Measurements from ENCODE around the gene SLC35F6.

SLC35F6 gene

DNA sequence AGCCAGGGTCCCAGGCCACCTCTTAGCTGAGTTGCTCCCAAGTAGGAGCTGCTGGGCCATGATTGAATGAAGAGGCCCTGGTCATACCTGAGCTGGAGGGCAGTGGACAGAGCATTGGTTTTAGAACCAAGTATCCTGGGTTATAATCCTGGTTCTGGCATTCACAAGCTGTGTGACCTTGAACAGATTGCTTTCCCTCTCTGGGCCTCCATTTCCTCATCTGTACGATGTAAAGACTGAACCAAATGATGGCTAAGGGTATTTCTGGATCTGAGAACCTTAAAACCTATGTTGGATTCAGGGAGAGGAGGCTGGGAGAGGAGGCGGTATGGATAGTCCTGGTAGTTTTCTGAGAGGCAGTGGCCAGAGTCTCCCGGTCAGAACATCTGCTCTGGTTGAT is 40.6 kb upstream of the SLC35F6 start:
- no peak overlapping the region for H3K4me2 ChIP-seq (ENCODE audit: low read length)
- no peaks in the 10 kb centered on the region for H3K4me1 ChIP-seq (ENCODE audit: control insufficient read depth, low read depth, low read length)
- no peak overlapping the region for H2AK5ac ChIP-seq (ENCODE audit: low read length)
- H3K23ac ChIP-seq (ENCODE audit: low read length), result no peak overlapping the region
- no peak overlapping the region for H3K56ac ChIP-seq (ENCODE audit: low read length)
- no peak overlapping the region for H3K18ac ChIP-seq (ENCODE audit: low read length)
- H3K79me1 ChIP-seq (ENCODE audit: low read length), result no peaks in the 10 kb centered on the region
- H3K27ac ChIP-seq (ENCODE audit: low read depth, low read length), result no peak overlapping the region
- no peak overlapping the region for H3K4ac ChIP-seq (ENCODE audit: low read depth, low read length)
- no peaks in the 10 kb centered on the region for H3K36me3 ChIP-seq (ENCODE audit: control insufficient read depth, insufficient read depth, low read length)
- no peak for DNase-seq
- no peak overlapping the region for H4K8ac ChIP-seq (ENCODE audit: low read depth, low read length)
- H3K4me3 ChIP-seq (ENCODE audit: low read length), result no peak overlapping the region
- H2BK120ac ChIP-seq (ENCODE audit: low read depth, low read length), result no peak overlapping the region
- H3K9ac ChIP-seq (ENCODE audit: low read length), result no peak overlapping the region
- H3K27me3 ChIP-seq (ENCODE audit: insufficient read depth, low read length, poor library complexity), result no peaks in the 10 kb centered on the region
- H2BK5ac ChIP-seq (ENCODE audit: low read length), result no peak overlapping the region
- no peaks in the 10 kb centered on the region for H3K79me2 ChIP-seq (ENCODE audit: control insufficient read depth, insufficient read depth, low read length)
- no peak overlapping the region for H2BK15ac ChIP-seq (replicated peaks; ENCODE audit: low read depth)
- no CpG with 5 or more reads among the region's 3 CpGs for WGBS (ENCODE audit: extremely low coverage, insufficient coverage, low lambda C conversion rate)
- H4K5ac ChIP-seq (ENCODE audit: low read length), result no peak overlapping the region

DNA sequence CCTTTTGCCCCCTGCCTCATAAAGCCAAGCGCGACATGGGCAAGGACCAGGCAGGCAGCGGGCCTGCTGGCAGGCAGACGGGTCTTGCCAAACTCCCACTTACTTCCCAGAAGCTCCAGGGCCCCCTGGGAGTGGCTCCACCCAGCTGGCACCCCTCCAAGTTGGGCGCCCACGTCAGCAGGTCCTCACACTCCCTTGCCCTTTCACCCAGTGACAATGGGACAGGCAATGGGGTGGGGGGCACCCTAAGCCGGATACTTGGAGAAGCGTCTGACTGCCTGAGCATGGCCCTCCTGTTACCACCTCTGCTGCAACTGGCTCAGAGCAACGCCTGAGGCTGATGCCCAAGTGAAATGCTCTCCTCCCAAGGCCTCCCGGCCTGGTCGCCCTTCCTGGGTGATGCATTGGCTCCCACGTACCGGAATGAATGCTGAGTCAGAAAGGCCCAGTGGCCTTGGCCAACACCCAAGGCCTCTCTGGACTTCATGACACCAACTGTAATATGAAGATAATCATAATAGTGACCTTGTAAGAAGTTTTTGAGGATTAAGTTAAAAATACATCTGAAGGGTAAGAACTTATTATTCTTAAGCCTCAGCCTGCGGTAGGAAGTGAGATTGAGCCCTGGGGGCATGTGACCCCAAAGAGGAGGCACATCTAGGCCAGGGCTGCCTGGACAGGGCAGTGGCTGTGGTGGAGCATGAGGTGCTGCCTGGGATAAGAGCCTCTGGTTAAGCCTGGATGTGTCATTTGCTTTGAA is 39.9 kb upstream of the SLC35F6 start:
- peak overlapping the region; percentile 17 for H3K56ac ChIP-seq (ENCODE audit: low read length)
- H3K36me3 ChIP-seq (ENCODE audit: control insufficient read depth, insufficient read depth, low read length), result no peaks in the 10 kb centered on the region
- H3K27me3 ChIP-seq (ENCODE audit: insufficient read depth, low read length, poor library complexity), result no peaks in the 10 kb centered on the region
- H3K4ac ChIP-seq (ENCODE audit: low read depth, low read length), result no peak overlapping the region
- no peak overlapping the region for H3K9ac ChIP-seq (ENCODE audit: low read length)
- H2AK5ac ChIP-seq (ENCODE audit: low read length), result no peak overlapping the region
- H3K4me3 ChIP-seq (ENCODE audit: low read length), result no peak overlapping the region
- no peak overlapping the region for H4K5ac ChIP-seq (ENCODE audit: low read length)
- H3K27ac ChIP-seq (ENCODE audit: low read depth, low read length), result no peak overlapping the region
- WGBS (ENCODE audit: extremely low coverage, insufficient coverage, low lambda C conversion rate), result no CpG with 5 or more reads among the region's 14 CpGs
- no peak for DNase-seq
- H2BK15ac ChIP-seq (replicated peaks; ENCODE audit: low read depth), result no peak overlapping the region
- H3K23ac ChIP-seq (ENCODE audit: low read length), result no peak overlapping the region
- H2BK5ac ChIP-seq (ENCODE audit: low read length), result no peak overlapping the region
- no peak overlapping the region for H2BK120ac ChIP-seq (ENCODE audit: low read depth, low read length)
- no peak overlapping the region for H3K4me2 ChIP-seq (ENCODE audit: low read length)
- no peaks in the 10 kb centered on the region for H3K79me1 ChIP-seq (ENCODE audit: low read length)
- H3K4me1 ChIP-seq (ENCODE audit: control insufficient read depth, low read depth, low read length), result no peaks in the 10 kb centered on the region
- no peak overlapping the region for H3K18ac ChIP-seq (ENCODE audit: low read length)
- no peak overlapping the region for H4K8ac ChIP-seq (ENCODE audit: low read depth, low read length)
- H3K79me2 ChIP-seq (ENCODE audit: control insufficient read depth, insufficient read depth, low read length), result no peaks in the 10 kb centered on the region

DNA sequence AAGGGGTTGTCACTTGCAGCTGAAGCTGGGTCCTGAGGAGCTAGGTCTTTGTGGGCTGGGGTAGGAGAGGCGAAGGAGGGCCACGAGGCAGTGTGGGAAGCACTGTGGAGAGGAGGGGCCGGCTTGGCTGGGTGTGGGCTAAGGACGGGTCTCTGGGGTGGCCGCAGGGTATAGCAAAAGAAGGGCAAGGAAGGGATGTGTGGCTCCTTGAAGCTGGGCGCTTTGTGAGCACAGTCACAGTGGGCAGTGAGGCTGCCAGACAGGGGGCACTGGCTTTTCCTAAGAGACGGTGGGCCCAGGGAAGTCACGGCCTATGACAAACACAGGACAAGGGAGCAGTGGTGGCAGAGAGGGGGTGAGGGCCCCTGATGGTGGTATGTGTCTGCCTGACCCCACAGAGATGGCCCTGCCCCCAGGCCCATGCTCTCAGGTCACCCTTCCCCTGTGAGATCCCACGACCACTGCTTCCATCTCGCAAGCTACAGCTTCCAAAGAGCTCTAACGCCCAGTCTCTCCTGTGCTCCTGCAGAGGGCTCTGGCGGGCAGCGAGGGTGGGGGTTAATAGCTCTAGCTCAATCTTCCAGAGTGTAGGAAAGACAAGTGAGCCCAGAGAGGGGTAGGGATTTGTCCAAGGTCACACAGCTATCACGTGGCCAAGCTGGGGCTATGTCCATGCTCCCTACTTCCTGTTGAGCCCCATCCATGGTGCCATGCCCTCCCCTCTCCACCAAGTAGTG is 39.1 kb upstream of the SLC35F6 start:
- Histone ChIP-seq H3K4me2 (ENCODE audit: low read length) (no peak overlapping the region), H3K4me3 (ENCODE audit: low read length) (no peak overlapping the region), H3K23ac (ENCODE audit: low read length) (no peak overlapping the region), H2BK5ac (ENCODE audit: low read length) (no peak overlapping the region), H2BK120ac (ENCODE audit: low read depth, low read length) (no peak overlapping the region), H3K27ac (ENCODE audit: low read depth, low read length) (no peak overlapping the region), H4K8ac (ENCODE audit: low read depth, low read length) (no peak overlapping the region), H3K79me2 (ENCODE audit: control insufficient read depth, insufficient read depth, low read length) (no peaks in the 10 kb centered on the region), H3K18ac (ENCODE audit: low read length) (no peak overlapping the region), H3K36me3 (ENCODE audit: control insufficient read depth, insufficient read depth, low read length) (no peaks in the 10 kb centered on the region), H3K4ac (ENCODE audit: low read depth, low read length) (no peak overlapping the region), H3K27me3 (ENCODE audit: insufficient read depth, low read length, poor library complexity) (no peaks in the 10 kb centered on the region), H3K79me1 (ENCODE audit: low read length) (no peaks in the 10 kb centered on the region), H4K5ac (ENCODE audit: low read length) (no peak overlapping the region), H2AK5ac (ENCODE audit: low read length) (no peak overlapping the region), H3K9ac (ENCODE audit: low read length) (no peak overlapping the region), H3K56ac (ENCODE audit: low read length) (peak overlapping the region; percentile 17), H2BK15ac (replicated peaks; ENCODE audit: low read depth) (no peak overlapping the region), H3K4me1 (ENCODE audit: control insufficient read depth, low read depth, low read length) (no peaks in the 10 kb centered on the region)
- DNase-seq, result no peak
- no CpG with 5 or more reads among the region's 14 CpGs for WGBS (ENCODE audit: extremely low coverage, insufficient coverage, low lambda C conversion rate)

DNA sequence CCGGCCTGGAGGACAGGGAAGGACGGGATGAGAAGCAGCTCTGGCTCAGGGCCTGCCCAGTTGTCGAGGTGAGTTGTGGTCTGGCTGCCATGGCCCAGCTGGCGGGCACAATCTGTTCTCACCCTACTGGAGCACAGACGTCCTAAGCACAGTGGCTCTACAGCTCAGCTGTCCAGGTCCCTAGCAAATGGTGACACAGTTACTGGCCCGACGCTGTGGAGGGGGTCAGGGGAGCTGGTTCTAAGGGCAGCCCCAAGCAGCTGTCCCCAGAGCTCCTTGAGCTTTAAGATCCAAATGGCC is 38.6 kb upstream of the SLC35F6 start:
- H2BK120ac ChIP-seq (ENCODE audit: low read depth, low read length), result no peak overlapping the region
- no peak overlapping the region for H2BK15ac ChIP-seq (replicated peaks; ENCODE audit: low read depth)
- H3K18ac ChIP-seq (ENCODE audit: low read length), result no peak overlapping the region
- H3K56ac ChIP-seq (ENCODE audit: low read length), result no peak overlapping the region
- DNase-seq, result no peak
- H3K27ac ChIP-seq (ENCODE audit: low read depth, low read length), result no peak overlapping the region
- H3K27me3 ChIP-seq (ENCODE audit: insufficient read depth, low read length, poor library complexity), result no peaks in the 10 kb centered on the region
- no peak overlapping the region for H3K4me3 ChIP-seq (ENCODE audit: low read length)
- H3K36me3 ChIP-seq (ENCODE audit: control insufficient read depth, insufficient read depth, low read length), result no peaks in the 10 kb centered on the region
- H3K9ac ChIP-seq (ENCODE audit: low read length), result no peak overlapping the region
- no peak overlapping the region for H3K4me2 ChIP-seq (ENCODE audit: low read length)
- H3K4me1 ChIP-seq (ENCODE audit: control insufficient read depth, low read depth, low read length), result no peaks in the 10 kb centered on the region
- no CpG with 5 or more reads among the region's 7 CpGs for WGBS (ENCODE audit: extremely low coverage, insufficient coverage, low lambda C conversion rate)
- H3K79me1 ChIP-seq (ENCODE audit: low read length), result no peaks in the 10 kb centered on the region
- no peak overlapping the region for H2AK5ac ChIP-seq (ENCODE audit: low read length)
- H2BK5ac ChIP-seq (ENCODE audit: low read length), result no peak overlapping the region
- no peak overlapping the region for H4K8ac ChIP-seq (ENCODE audit: low read depth, low read length)
- H4K5ac ChIP-seq (ENCODE audit: low read length), result no peak overlapping the region
- no peak overlapping the region for H3K23ac ChIP-seq (ENCODE audit: low read length)
- no peaks in the 10 kb centered on the region for H3K79me2 ChIP-seq (ENCODE audit: control insufficient read depth, insufficient read depth, low read length)
- H3K4ac ChIP-seq (ENCODE audit: low read depth, low read length), result no peak overlapping the region

DNA sequence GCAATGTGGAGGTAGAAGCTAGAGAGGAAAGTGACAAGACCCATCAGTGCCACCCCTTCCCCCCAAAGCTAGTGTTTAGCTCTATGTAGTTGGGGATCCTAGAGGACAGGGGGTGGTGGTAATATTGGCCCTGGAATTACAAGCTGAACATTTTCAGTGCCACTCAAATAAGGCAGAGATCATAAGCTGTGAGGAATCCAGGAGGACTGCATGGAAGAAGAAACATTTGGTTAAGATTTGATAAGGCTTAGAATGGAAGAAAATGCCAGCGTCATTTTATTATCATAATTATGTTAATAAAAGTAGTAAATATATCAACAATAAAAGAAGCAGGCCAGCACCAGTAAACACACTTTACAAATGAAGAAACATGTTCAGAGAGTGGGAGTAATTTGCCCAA is 37.9 kb upstream of the SLC35F6 start:
- Histone ChIP-seq H3K27me3 (ENCODE audit: insufficient read depth, low read length, poor library complexity) (no peaks in the 10 kb centered on the region), H3K4ac (ENCODE audit: low read depth, low read length) (no peak overlapping the region), H2BK15ac (replicated peaks; ENCODE audit: low read depth) (no peak overlapping the region), H3K36me3 (ENCODE audit: control insufficient read depth, insufficient read depth, low read length) (no peaks in the 10 kb centered on the region), H3K18ac (ENCODE audit: low read length) (no peak overlapping the region), H3K79me1 (ENCODE audit: low read length) (no peaks in the 10 kb centered on the region), H3K4me3 (ENCODE audit: low read length) (no peak overlapping the region), H3K27ac (ENCODE audit: low read depth, low read length) (no peak overlapping the region), H4K5ac (ENCODE audit: low read length) (no peak overlapping the region), H3K9ac (ENCODE audit: low read length) (no peak overlapping the region), H3K56ac (ENCODE audit: low read length) (no peak overlapping the region), H3K23ac (ENCODE audit: low read length) (no peak overlapping the region), H2AK5ac (ENCODE audit: low read length) (no peak overlapping the region), H4K8ac (ENCODE audit: low read depth, low read length) (no peak overlapping the region), H2BK120ac (ENCODE audit: low read depth, low read length) (no peak overlapping the region), H3K4me1 (ENCODE audit: control insufficient read depth, low read depth, low read length) (no peaks in the 10 kb centered on the region), H2BK5ac (ENCODE audit: low read length) (no peak overlapping the region), H3K79me2 (ENCODE audit: control insufficient read depth, insufficient read depth, low read length) (no peaks in the 10 kb centered on the region), H3K4me2 (ENCODE audit: low read length) (no peak overlapping the region)
- DNase-seq, result no peak
- WGBS (ENCODE audit: extremely low coverage, insufficient coverage, low lambda C conversion rate), result no CpG with 5 or more reads among the region's 1 CpG

All from mesendoderm (in vitro differentiated cells).